HUES6 (cell line): ENCODE results near the gene GPC6.

Experiments
- H3K27ac ChIP-seq: 2 replicates; pipeline ENCODE4 v1.7.0; 2013; ENCODE audit warnings: low read depth, mild to moderate bottlenecking, low read length, inconsistent platforms
- H3K27me3 ChIP-seq: 2 replicates; pipeline ENCODE4 v1.6.1; 2013; ENCODE audit warnings: low read length; ENCODE audit not compliant: control insufficient read depth, insufficient read depth
- H3K36me3 ChIP-seq: 2 replicates; pipeline ENCODE4 v1.6.1; 2013; ENCODE audit warnings: low read length; ENCODE audit not compliant: control insufficient read depth, insufficient read depth
- H3K4me1 ChIP-seq: 2 replicates; pipeline ENCODE4 v1.6.1; 2013; ENCODE audit warnings: low read length; ENCODE audit not compliant: control insufficient read depth, insufficient read depth
- H3K4me3 ChIP-seq: 2 replicates; pipeline ENCODE4 v1.5.1; 2013; ENCODE audit warnings: low read depth, low read length
- H3K9ac ChIP-seq: one replicate; pipeline ENCODE4 v1.6.1; 2013; ENCODE audit warnings: mild to moderate bottlenecking, low read length
- H3K9me3 ChIP-seq: 2 replicates; pipeline ENCODE4 v1.6.1; 2013; ENCODE audit warnings: low read depth, low read length; ENCODE audit not compliant: control insufficient read depth, insufficient read depth

Gene GPC6

GRCh38 chr13:94261163-94261562 lies 1034.6 kb downstream of the GPC6 start:
- Histone ChIP-seq H3K27ac (no peak overlapping the region), H3K9me3 (no peaks in the 10 kb centered on the region), H3K4me1 (no peaks in the 10 kb centered on the region), H3K4me3 (no peak overlapping the region), H3K9ac (no peak overlapping the region), H3K27me3 (no peaks in the 10 kb centered on the region), H3K36me3 (no peaks in the 10 kb centered on the region)

DNA sequence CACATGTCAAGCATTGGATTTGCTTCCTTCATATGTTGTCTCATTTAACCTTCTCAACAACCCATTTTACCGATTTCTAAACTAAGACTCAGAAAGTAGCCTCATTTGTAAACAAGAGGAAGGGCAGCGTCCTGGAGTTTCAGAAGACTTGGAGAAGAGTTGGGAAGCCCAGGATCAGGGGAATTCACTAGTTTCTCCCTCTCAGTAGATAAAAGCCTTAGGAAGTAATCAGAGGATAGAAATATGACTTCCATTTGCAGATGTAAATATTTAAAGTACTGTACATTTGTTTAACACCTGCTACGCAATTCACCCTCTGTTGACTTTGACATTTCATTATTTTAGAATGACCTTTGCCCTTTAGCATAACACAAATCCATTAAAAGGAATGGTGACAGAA lies 1036.4 kb downstream of the GPC6 start:
- Histone ChIP-seq H3K4me3 (no peak overlapping the region), H3K27ac (no peak overlapping the region), H3K36me3 (no peaks in the 10 kb centered on the region), H3K27me3 (no peaks in the 10 kb centered on the region), H3K9me3 (no peaks in the 10 kb centered on the region), H3K4me1 (no peaks in the 10 kb centered on the region), H3K9ac (no peak overlapping the region)

GRCh38 chr13:94267581-94268366 lies 1041.2 kb downstream of the GPC6 start:
- no peaks in the 10 kb centered on the region for H3K36me3 ChIP-seq
- H3K9me3 ChIP-seq = no peaks in the 10 kb centered on the region
- no peaks in the 10 kb centered on the region for H3K4me1 ChIP-seq
- no peak overlapping the region for H3K27ac ChIP-seq
- H3K9ac ChIP-seq = no peak overlapping the region
- H3K4me3 ChIP-seq = no peak overlapping the region
- H3K27me3 ChIP-seq = no peaks in the 10 kb centered on the region

DNA sequence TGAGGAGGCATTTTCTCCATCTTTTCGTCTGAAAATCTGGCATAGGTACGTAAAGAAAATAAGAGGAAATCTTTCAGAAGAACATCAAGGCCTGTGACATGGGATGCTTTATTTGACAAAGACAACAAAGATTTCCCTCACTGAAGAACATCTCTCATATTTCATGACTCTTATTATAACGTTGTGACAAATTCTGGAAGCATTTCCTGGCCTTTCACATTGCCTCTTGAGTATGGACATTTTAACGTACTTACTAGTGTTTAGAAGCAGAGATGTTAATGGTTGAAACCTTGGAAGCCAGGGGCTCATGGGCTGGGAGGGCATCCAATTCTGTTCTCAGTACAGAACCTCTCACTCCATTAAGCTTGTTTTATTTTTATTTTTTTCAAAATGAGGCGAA lies 1042.1 kb downstream of the GPC6 start:
- Histone ChIP-seq H3K27me3 (no peaks in the 10 kb centered on the region), H3K36me3 (no peaks in the 10 kb centered on the region), H3K27ac (no peak overlapping the region), H3K4me3 (no peak overlapping the region), H3K9me3 (no peaks in the 10 kb centered on the region), H3K9ac (no peak overlapping the region), H3K4me1 (no peaks in the 10 kb centered on the region)

DNA sequence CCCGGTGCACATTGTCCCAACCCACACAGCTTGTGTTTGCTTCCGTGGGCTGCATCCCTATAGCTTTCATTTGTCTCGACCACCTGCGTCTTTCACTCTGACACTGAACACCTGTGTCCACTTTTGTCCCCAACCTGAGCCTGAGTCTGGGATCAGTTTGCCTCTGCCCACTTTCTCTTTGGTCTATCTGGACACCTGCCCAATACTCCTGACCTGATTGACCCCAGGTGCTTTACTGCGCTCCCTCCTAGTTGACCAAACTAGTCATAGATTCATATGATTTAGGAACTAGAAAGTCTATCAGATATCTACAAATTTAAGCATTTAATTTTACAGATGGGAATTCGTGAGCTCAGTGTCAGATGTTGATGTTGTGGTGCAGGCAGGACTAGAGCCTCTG lies 1043.0 kb downstream of the GPC6 start:
- no peak overlapping the region for H3K9ac ChIP-seq
- H3K27me3 ChIP-seq = no peaks in the 10 kb centered on the region
- no peaks in the 10 kb centered on the region for H3K9me3 ChIP-seq
- no peaks in the 10 kb centered on the region for H3K4me1 ChIP-seq
- H3K4me3 ChIP-seq = no peak overlapping the region
- H3K27ac ChIP-seq = no peak overlapping the region
- no peaks in the 10 kb centered on the region for H3K36me3 ChIP-seq

DNA sequence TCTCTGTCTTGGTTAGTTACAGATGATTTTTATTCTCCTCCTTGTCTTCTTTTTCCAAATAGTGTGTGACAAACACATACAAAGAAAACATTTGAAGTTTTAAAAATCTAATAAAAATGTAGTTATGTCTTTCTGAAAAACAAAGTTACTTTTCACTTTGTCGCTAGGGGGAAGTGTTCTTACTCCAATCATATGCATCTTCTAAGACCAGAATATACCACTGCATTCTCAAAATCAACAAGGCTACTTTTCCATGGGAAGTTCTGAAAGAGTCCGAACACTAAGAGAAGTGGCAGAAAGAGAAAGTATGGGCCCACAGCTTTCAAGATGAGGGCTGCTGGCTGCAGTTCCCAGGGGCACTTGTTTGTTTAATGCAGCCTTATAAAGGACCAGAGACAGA lies 1043.9 kb downstream of the GPC6 start:
- H3K9me3 ChIP-seq = no peaks in the 10 kb centered on the region
- H3K27me3 ChIP-seq = no peaks in the 10 kb centered on the region
- no peaks in the 10 kb centered on the region for H3K36me3 ChIP-seq
- no peak overlapping the region for H3K9ac ChIP-seq
- H3K27ac ChIP-seq = no peak overlapping the region
- no peak overlapping the region for H3K4me3 ChIP-seq
- H3K4me1 ChIP-seq = no peaks in the 10 kb centered on the region

DNA sequence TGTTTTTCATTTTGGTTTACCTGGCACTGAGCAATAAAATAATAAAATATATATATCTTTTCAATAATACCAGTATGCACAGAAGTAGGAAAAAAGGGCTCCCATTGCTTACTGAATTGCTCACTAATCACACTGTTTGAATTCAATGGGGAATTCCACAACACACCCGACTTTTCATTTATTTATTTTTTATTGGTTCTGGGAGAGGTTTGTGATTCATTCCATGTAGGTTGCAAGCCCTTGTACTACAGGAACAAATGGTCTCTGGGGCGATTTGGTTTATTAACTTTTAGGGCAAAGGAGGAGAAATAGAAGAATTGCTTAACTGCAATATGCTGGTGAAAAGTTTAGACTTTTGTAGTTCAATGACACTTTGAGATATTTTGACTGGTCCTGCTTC lies 1045.4 kb downstream of the GPC6 start:
- Histone ChIP-seq H3K4me3 (no peak overlapping the region), H3K9me3 (no peaks in the 10 kb centered on the region; the same call in 1 of the 2 replicates), H3K9ac (no peak overlapping the region), H3K27ac (no peak overlapping the region), H3K27me3 (no peaks in the 10 kb centered on the region), H3K36me3 (no peaks in the 10 kb centered on the region), H3K4me1 (no peaks in the 10 kb centered on the region)

DNA sequence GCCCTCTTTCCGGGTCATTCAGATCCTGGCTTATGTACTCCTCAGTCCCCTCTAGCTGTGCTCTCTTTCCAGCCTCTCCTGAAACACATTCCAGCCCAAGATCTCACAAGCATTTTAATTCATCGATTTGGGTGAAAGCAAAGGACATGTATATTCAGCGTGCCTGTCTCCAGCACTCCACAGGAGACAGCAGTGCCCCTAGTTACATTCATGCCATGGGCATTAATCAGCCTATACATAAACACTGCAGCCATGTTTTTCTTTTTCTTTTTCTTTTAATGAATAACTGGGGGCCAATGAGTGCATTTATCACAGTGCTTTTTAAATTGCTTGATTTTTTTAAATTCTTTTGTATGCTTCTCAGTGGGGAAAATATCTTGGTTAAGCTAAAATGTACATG lies 1053.7 kb downstream of the GPC6 start:
- no peaks in the 10 kb centered on the region; the same call in 1 of the 2 replicates for H3K9me3 ChIP-seq
- no peaks in the 10 kb centered on the region for H3K27me3 ChIP-seq
- H3K36me3 ChIP-seq = no peaks in the 10 kb centered on the region
- H3K27ac ChIP-seq = no peak overlapping the region
- H3K4me1 ChIP-seq = no peaks in the 10 kb centered on the region
- H3K4me3 ChIP-seq = no peak overlapping the region
- no peak overlapping the region for H3K9ac ChIP-seq

DNA sequence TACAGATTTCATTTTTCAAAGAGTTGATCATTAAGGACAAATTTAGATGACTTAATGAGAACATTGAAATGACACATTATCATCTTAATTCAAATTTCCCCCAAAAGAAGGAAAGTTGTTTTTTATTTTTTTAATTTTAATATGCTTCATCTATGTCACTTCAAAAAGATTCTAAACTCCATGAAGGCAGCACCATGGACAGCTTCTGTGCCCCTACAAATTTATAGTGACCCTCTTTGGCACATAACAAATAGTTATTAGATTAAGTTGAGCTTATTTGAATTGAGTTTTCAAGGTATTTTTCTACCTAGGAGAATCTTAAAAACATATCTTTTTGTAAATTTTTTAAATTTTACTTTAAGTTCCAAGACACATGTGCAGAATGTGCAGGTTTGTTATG lies 1054.2 kb downstream of the GPC6 start:
- no peaks in the 10 kb centered on the region for H3K36me3 ChIP-seq
- no peak overlapping the region for H3K27ac ChIP-seq
- no peaks in the 10 kb centered on the region for H3K4me1 ChIP-seq
- H3K27me3 ChIP-seq = no peaks in the 10 kb centered on the region
- H3K4me3 ChIP-seq = no peak overlapping the region
- no peaks in the 10 kb centered on the region; the same call in 1 of the 2 replicates for H3K9me3 ChIP-seq
- no peak overlapping the region for H3K9ac ChIP-seq

DNA sequence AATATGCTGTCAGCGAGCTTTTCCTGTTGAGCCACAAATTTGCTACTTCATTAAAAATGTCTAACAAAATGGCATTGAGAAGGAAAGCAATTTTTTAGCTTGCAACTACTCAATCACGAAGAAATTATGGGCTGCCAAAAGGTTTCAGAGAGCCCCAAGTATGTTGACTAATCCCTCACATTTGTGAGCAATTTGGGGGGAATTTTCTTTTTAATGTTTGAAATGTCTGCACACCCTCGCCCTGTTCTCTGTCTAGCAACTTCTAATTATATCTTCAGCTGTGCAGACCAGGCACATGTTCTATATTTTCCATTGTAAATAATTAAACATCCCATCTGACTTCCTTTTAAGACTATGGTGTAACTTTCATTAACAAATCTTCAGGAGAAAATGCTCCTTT lies 1060.0 kb downstream of the GPC6 start:
- no peak overlapping the region for H3K4me3 ChIP-seq
- H3K4me1 ChIP-seq = no peaks in the 10 kb centered on the region
- no peak overlapping the region for H3K9ac ChIP-seq
- no peaks in the 10 kb centered on the region for H3K9me3 ChIP-seq
- H3K27me3 ChIP-seq = no peaks in the 10 kb centered on the region
- H3K27ac ChIP-seq = no peak overlapping the region
- no peaks in the 10 kb centered on the region for H3K36me3 ChIP-seq

GRCh38 chr13:94291631-94292322 lies 1065.2 kb downstream of the GPC6 start:
- no peak overlapping the region for H3K9ac ChIP-seq
- no peak overlapping the region for H3K4me3 ChIP-seq
- H3K27me3 ChIP-seq = no peaks in the 10 kb centered on the region
- H3K36me3 ChIP-seq = no peaks in the 10 kb centered on the region
- H3K27ac ChIP-seq = no peak overlapping the region
- H3K9me3 ChIP-seq = no peaks in the 10 kb centered on the region
- no peaks in the 10 kb centered on the region for H3K4me1 ChIP-seq
